ENCODE measurements around the gene ITGA2B.
"Not testable (repeated sequence)": the region's sequence is repeated elsewhere in the genome, so short reads cannot be mapped to it uniquely, and the experiment has no call there.

ITGA2B gene
- long read RNA-seq, donor 1: 0 reads
- long read RNA-seq, donor 2: 0 reads
- long read RNA-seq, donor 3: 0 reads
- long read RNA-seq, donor 4: 0 reads
- long read RNA-seq, donor 5: 0 reads
- long read RNA-seq, donor 6: 0 reads
- long read RNA-seq, donor 7: 0 reads
- long read RNA-seq, donor 8: 0 reads

DNA sequence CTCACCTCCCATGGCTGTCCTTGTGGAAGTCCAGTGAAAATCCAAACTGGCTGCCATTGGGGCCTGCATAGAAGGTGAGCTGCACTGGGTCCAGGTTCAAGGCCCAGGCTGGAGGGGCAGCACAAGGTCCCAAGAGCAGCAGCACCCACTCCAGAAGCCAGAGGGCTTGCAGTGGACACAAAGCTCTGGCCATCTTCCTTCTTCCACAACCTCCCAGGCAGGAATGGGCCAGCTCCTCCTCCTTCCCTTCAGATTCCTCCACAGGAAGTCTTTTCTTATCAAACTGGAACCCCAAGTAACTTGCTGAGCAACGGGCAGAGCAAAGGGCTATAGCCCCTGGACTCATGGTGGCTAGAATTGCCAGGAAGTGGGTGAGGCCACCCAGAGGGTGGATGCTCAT lies at the start of gene ITGA2B:
Gene ITGA2B, minus strand, starts transcription at position 369 of the 400 bp plus-strand sequence. Its CDS starts 176 bp downstream, at position 193.
- no peak for DNase-seq

DNA sequence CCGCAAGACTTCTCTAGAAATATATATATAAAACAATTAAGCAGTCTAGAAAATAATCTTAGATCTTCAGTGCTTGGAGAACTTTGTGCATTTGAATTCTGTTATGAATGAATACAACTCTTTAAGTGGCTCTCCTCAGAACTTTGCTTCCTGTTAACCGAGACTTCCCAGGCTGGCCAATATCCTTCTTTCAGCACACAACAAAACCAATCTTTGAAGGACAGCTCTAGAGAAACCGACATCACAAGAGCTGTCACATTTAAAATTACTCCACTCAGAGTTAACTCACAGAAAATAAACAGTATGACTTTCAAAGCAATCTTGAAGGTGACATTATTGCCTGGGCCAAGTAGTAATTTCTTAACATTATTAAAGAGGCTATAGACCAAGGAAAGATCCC lies 49.7 kb upstream of the ITGA2B start:
- DNase-seq: no peak

- no peak for DNase-seq
Measured at GRCh38 chr17:44438636-44439035, 49.2 kb upstream of the ITGA2B start.

DNA sequence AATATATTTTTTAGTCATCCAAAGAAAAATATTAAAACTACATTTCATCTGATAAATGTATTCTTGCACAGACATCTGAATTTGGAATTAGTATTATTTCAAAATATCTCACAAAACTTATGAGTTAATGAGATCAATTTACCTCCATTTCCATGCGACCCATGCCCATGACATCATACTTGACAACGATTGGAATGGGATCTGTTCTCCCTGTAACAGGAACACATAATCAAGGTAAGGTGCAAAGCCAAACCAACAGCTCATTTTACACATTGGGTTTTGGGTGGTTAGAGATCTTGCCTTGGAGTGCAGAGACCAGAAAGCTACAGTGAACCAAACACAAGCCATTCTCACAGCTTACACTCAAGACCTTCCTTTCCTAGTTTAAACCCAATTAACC lies 46.9 kb upstream of the ITGA2B start:
- DNase-seq: no peak

DNA sequence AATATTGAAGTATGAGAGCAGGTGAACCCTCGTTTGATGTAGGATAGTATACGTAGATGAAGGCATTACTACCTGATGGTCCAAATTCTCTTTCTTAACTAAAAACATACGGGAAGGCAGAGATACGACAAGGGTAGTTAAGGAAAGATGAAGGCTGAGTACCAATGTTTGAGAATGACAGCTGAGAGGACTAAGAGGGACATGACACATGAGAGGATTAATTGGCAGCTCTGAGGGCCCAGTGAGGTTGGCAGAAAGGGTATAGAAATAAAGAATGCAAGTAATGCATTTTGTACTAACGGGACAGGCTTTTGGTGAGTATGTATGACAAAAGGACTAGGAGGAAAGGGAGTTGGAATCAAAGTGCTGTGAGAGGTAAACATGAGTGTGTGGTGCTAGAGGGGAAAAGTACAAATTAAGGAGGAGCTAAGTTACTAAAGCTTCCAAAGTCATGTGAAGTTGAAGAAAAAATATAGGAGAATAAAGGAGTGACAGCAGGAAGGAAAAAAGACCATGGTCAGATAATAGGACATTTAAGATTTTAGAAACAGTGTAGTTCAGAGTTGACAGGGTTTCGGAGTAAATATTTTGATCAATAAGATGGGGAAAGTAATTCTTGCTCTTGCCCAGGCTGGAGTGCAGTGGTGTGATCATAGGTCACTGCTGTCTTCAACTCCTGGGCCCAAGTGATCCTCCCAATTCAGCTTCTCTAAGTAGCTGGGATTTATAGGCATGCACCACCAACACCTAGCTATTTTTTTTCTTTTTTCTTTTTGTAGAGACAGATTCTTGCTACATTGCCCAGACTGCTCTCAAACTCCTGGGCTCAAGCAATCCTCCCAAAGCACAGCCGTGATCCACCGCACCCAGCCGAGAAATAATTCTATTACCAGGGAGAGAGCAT lies 43.1 kb upstream of the ITGA2B start:
- no peak for DNase-seq

DNA sequence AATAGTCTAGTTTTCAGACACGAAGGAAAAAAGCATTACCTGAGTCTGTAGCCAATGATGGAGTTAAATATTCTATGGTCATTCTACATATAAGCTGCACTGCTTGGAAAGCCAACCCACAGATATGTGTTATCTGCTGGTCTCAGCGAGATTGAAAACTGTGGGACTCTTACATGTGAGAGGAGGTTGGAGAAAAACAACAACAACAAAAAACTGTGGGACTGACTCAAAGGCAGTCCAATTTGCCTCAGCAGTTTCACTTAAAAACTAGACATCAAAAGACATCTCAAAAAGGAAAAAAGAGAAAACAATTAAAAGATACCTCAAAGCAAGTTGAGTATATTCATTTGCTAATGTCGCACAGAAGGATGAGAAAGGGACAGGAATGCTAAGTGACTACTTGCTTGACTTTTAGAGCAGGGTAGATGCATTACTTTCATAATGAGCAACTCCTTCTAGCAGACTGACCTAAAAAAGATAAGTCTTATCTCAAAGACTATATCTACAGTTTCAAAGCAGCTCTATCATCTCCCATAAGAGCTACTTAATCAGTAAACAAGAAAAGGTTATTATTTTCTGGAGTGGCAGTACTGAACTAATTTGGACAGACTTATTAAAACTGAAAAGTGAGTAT lies 35.5 kb upstream of the ITGA2B start:
- DNase-seq: no peak

DNA sequence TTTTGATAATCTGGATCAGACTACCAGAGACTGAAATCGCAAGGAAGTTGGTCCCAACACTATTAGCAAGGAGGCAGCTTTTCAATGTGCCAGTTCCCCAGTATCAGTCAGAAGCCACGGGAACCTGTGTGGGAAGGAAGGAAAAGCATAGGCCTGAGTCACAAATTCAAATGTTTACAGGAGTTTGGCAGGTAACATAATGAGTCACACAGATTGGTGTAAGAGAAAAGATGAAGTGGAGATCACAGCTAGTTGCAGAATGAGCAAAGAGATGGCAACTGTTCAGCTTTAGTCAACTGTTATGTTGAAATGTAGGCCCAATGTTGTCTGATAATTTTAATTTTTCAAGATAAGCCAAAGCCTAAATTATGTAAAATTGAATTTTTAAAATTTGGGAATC lies 28.1 kb upstream of the ITGA2B start:
- no peak for DNase-seq

- DNase-seq: no peak
Measured at GRCh38 chr17:44416558-44417289, 27.3 kb upstream of the ITGA2B start.

GRCh38 chr17:44414394-44415155 lies 25.1 kb upstream of the ITGA2B start:
- DNase-seq: no peak

DNA sequence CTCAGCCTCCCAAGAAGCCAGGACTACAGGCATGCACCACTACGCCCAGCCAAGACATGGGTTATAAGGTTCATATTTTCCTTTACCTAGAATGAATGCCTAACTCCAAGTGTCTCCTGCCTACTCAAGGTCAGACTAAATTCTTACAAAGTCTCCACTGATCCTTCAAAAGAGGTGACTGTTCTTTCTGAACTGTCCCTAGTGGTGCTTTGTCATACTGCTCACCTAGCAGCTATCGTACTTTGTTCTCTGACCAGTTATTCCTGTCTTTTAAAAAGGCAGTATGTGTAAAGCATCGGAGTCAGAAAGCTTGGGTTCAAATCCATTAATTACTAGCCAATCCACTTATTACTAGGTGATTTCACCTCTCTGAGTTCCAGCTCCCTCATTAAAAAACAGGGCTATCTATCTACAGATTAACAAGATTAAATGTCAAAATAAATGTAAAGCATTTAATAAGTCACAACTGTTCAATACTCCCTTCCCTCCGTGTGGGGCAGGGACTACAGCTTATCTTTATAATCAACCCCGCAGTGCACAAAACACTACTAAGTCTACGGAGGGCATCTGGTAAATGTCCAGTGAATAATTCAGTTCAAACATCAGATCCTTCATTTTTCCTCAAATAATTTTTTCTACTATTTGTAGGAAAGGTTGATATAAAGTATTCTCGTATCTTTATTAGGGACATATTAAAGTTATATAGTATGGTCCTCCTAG lies 20.0 kb upstream of the ITGA2B start:
- DNase-seq: no peak

- no peak for DNase-seq
Measured at GRCh38 chr17:44408786-44409185, 19.3 kb upstream of the ITGA2B start.

GRCh38 chr17:44402564-44403172 lies 13.2 kb upstream of the ITGA2B start:
- DNase-seq: no peak

GRCh38 chr17:44400226-44400847 lies 10.9 kb upstream of the ITGA2B start:
- no peak for DNase-seq

DNA sequence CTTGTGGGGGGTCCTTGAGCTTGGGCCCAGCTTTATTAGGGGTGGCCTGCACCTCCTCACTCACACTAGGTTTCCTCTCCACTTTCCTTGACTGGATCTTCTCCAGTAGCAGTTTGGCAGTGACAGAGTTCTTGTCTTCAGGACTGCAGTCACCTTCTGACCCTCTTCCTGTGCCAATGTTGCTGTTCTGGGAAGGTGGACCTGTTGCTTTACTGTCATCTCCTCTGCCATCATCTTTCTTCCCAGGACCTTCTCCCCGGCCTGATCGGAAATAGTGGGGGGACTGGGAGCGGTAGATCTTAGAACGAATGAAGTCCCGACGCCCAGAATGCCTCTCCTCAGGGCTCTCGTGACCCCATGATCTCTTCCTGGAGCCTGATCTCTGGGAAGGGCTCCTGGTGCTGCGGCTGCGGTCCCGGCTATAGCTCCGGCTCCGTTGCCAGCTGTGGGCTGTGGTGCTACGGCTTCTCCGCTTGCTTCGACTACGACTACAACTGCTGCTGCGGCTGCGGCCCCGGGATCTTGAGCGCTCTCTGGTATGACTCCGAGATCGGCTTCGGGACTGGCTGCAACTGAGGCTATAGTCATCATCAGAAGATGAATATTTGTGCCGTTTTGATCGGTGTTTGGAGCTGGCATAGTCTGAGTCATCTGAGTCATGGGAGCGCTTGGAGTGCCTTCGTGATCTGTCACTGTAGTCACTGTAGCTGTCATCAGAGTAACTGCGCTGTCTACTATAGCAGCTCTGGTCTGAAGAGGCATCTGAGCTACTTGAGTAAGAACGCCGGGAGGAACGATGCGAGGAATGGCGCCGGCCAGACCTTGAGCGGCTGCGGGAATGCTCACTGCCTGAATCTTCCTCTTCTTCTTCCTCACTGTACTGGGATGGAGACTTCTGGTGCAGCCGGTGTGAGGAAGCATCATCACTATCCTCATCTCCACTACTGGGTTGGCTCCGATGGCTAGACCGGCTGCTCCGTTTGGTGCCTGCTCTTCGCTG lies 9.5 kb upstream of the ITGA2B start:
- no peak for DNase-seq

DNA sequence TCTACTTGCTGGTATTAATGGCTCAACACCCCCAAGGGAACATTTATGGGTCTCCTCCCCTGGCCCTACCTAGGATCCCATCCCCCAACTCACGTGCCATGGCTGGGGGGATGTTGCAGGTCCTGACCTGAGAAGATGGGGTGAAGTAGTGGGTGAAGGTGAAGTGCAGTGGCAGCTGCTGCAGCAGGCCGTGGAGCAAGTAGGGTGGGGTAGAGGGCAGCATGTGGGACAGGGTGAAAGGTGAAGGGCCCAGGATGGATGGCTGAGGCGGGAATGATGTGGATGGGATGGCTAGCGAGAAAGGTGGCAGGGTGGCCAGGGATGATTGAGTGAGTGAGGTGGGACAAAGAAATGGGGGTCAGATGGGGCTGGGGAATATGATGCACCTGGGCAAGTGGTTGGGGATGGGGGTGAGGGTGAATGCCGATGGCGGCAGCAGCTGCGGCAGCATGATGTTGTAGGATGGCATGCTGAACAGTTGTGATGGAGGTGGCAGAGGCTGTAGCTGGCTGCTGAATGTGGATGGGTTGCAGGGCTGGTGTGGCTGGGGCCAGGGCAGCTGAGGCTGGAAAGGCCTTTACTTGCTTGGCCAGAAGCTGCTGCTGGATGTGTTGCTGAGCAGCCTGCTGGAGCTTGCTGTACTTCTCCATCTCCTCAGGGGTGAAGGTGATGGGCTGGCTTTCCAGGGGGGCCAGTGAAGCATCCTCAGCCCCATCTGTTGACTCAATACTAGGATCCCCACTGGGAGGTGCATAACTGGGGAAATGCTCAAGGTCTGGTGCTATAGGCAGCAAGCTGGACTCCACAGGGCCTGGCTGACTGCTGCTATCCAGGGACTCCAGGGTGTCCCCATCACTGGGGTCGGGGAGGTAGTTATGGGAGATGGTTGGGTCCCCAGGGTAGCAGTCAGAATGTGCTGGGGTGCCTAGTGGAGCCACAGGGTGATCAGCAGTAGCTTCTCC lies 8.3 kb upstream of the ITGA2B start:
- no peak for DNase-seq

DNA sequence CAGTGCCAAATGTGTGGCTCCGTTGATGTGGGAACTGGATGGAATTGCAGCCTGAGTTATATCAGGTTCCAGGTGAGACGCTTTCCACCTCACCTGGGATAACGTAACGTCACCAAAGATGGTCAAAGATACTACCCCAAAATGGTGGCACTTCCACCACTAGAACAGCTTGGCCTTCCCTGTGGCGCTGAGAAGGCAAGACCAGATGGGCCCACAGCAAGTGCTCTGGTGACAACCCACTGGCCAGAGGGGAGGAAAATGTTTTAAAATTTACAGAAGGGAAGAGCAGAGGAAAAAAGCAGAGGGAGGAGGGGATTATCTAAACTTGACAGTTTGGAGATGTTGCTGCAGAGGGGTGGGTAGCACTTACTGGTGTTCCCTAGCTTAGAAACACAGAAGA lies 7.5 kb upstream of the ITGA2B start:
- no peak for DNase-seq

- no peak for DNase-seq
Measured at GRCh38 chr17:44394833-44395232, 5.4 kb upstream of the ITGA2B start.

DNA sequence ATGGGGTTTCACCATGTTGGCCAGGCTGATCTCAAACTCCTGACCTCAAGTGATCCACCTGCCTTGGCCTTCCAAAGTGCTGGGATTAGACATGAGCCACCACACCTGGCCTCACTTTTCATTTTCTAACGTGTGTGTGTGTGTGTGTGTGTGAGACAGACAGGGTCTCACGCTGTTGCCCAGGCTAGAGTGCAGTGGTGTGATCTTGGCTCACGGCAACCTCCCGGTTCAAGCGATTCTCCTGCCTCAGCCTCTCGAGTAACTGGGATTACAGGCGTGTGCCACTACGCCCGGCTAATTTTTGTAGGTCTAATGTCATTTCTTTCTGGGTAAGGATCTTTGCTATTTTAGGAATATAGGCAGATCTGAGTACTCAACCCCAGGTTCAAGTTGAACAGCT lies 4.7 kb upstream of the ITGA2B start:
- DNase-seq: not testable (repeated sequence)

Data from right kidney (tissue), 9 donors.